ENCODE data around the gene DYNLT1. TPM values are rescaled to one million over a fixed set of nuclear protein-coding genes. Genes with fewer than 3 reads are reported as not detected.

DYNLT1 gene
- total RNA-seq, 1 donor = 96.8 TPM

Other genes with a start within 250 kb of the DYNLT1 start
- gene TMEM181, start 84.7 kb downstream of the DYNLT1 start, total RNA-seq = 13.4 TPM
- gene SYTL3, start 5.3 kb upstream of the DYNLT1 start, total RNA-seq = 35.7 TPM
- gene EZR, start 174.6 kb upstream of the DYNLT1 start, total RNA-seq = 165 TPM